Transverse colon (tissue), 4 donors: ENCODE data around the gene CHAD. TPM values are rescaled to one million over a fixed set of nuclear protein-coding genes. Genes with fewer than 3 reads are reported as not detected.

Experiments used
- DNase-seq: peaks from one replicate; pipeline ENCODE4 v3.0.0-alpha.2; 2019
- H3K27ac ChIP-seq, 4 donors: fragments of 200-600 bp; sonication (generic); 2 replicates each; pipeline ENCODE4 v1.5.1; 2016 to 2018; ENCODE audit warnings: inconsistent platforms in 4 of 4
- H3K27me3 ChIP-seq: fragments of 200-600 bp; sonication (generic); 2 replicates; pipeline ENCODE4 v1.5.1; 2017; ENCODE audit warnings: inconsistent platforms
- H3K36me3 ChIP-seq, 4 donors: fragments of 200-600 bp; sonication (generic); 2 replicates each; pipeline ENCODE4 v1.5.1; 2017 to 2019; ENCODE audit warnings: inconsistent platforms in 4 of 4
- H3K4me1 ChIP-seq, 4 donors: fragments of 200-600 bp; sonication (generic); 2 replicates each; pipeline ENCODE4 v1.5.1; 2017 to 2020; ENCODE audit warnings: inconsistent platforms in 4 of 4
- H3K4me3 ChIP-seq, 4 donors: fragments of 200-600 bp; sonication (generic); 1 replicate in 1 of 4; 2 replicates in 3 of 4; pipeline versions ENCODE4 v1.5.1 to v1.6.1; 2017 to 2019; ENCODE audit warnings: inconsistent platforms in 4 of 4
- H3K9me3 ChIP-seq, 2 donors: fragments of 200-600 bp; sonication (generic); 2 replicates each; pipeline ENCODE4 v1.5.1; 2017 to 2019; ENCODE audit warnings: inconsistent platforms in 2 of 2
- CTCF ChIP-seq, 5 experiments: fragments of 200-600 bp in 3 of 5; fragments of 450-650 bp in 2 of 5; sonication (generic) in 3 of 5; IDR thresholded peaks; 1 replicate in 2 of 5; 2 replicates in 3 of 5; pipeline ENCODE4 v1.5.1; 2016 to 2017; ENCODE audit warnings: antibody characterized with exemption in 5 of 5, inconsistent platforms in 3 of 5, mild to moderate bottlenecking in 2 of 5, moderate library complexity in 1 of 5
- EP300 ChIP-seq: sonication (generic); formaldehyde crosslinking; IDR thresholded peaks from one replicate; pipeline ENCODE4 v1.6.1; 2017; ENCODE audit warnings: antibody characterized with exemption, low read depth
- POLR2A ChIP-seq: fragments of 450-650 bp; IDR thresholded peaks from one replicate; pipeline ENCODE4 v1.6.1; 2016; ENCODE audit warnings: antibody characterized with exemption, mild to moderate bottlenecking, moderate library complexity
- POLR2AphosphoS5 ChIP-seq, 3 donors: sonication (generic); formaldehyde crosslinking; IDR thresholded peaks; one replicate each; pipeline ENCODE4 v1.6.1; 2016; ENCODE audit warnings: antibody characterized with exemption in 3 of 3
- WGBS, 2 donors: methylation state at CpG; one replicate each; pipeline ENCODE4 v1.1.5; 2018; ENCODE audit warnings: low coverage in 1 of 2; 5-methylcytosine and 5-hydroxymethylcytosine counted together
- in situ Hi-C, 4 donors: fragments of 200-750 bp; cut with MboI; loops; one replicate each; pipeline versions ENCODE4 v1.15.0 to v1.15.1; 2017; ENCODE audit warnings: low sequenced_read_pairs in 3 of 4, low pct_ligation_motif_present in 1 of 4, low pct_unique_long_range_greater_than_20kb in 1 of 4
- intact Hi-C: fragments of 100-400 bp; cut with DNase I; formaldehyde crosslinking; loops from one replicate; pipeline ENCODE4 v1.15.1; 2023; ENCODE audit warnings: low total_unique reads
- total RNA-seq, 4 donors: library from RNA; depleted of rRNA; stranded (reverse); fragments of >200 nt; gene quantifications; one replicate each; pipeline ENCODE4 v1.1.0, GENCODE V29; 2016

CHAD gene
- total RNA-seq, 4 donors from 2014 or later: 9.6 to 59.8 (median 19.7) TPM

GRCh38 chr17:50491505-50491904 is 22.8 kb upstream of the CHAD start:
- Histone ChIP-seq H3K4me1 (no peaks in the 10 kb centered on the region), H3K27me3 (no peaks in the 10 kb centered on the region), H3K36me3 (no peaks in the 10 kb centered on the region), H3K9me3 (no peaks in the 10 kb centered on the region), H3K27ac (no peak overlapping the region), H3K4me3 (no peak overlapping the region)
- 48 to 75% methylated on average over 1 of the region's 1 CpG for WGBS, 2 donors
- no peak for DNase-seq
- in situ Hi-C loops (no loop called here), intact Hi-C loops (no loop called here)
- TF ChIP-seq EP300: no peak
- TF ChIP-seq POLR2A: no peak

- peaks cover 0 to 8% (median 3%) of the 10 kb centered on the region in 4 donors for H3K36me3 ChIP-seq
- WGBS, 2 donors: 93% methylated on average over 2 of the region's 2 CpGs; no CpG with 5 or more reads in 1 of the 2 donors
- intact Hi-C loops (loop anchor here (10.0 kb wide), 1 partner anchor 56 kb away; the partner anchor contains the start of gene SPATA20), in situ Hi-C loops (loop anchor here in 1 of 4 donors (10.0 kb wide), 1 partner anchor 56 kb away; the partner anchor contains the start of gene SPATA20)
- no peaks in the 10 kb centered on the region for H3K4me1 ChIP-seq
- no peaks in the 10 kb centered on the region for H3K9me3 ChIP-seq
- H3K4me3 ChIP-seq: no peak overlapping the region
- no peaks in the 10 kb centered on the region for H3K27me3 ChIP-seq
- H3K27ac ChIP-seq: no peak overlapping the region
- DNase-seq: no peak
- TF ChIP-seq EP300: no peak
- TF ChIP-seq CTCF (IDR thresholded peaks at IDR 0.05): no peak
- no peak for TF ChIP-seq POLR2A
- no peak for TF ChIP-seq POLR2AphosphoS5 (IDR thresholded peaks at IDR 0.05)
These were observed 20.2 kb upstream of the CHAD start for GRCh38 chr17:50488880-50489279.

GRCh38 chr17:50487213-50488096 is 18.8 kb upstream of the CHAD start:
- H3K27ac ChIP-seq: no peak overlapping the region
- intact Hi-C loops: loop anchor here (10.0 kb wide), 1 partner anchor 57 kb away; the partner anchor contains the start of gene SPATA20
- TF ChIP-seq CTCF (IDR thresholded peaks at IDR 0.05) (no peak), EP300 (no peak), POLR2A (no peak), POLR2AphosphoS5 (IDR thresholded peaks at IDR 0.05) (no peak)
- H3K4me3 ChIP-seq: no peak overlapping the region
- H3K36me3 ChIP-seq: peaks cover 0 to 16% (median 5%) of the 10 kb centered on the region in 4 donors
- H3K4me1 ChIP-seq: peaks cover 3 to 7% (median 4%) of the 10 kb centered on the region in 4 donors
- 76 to 84% methylated on average over 3 to 16 of the region's 17 CpGs for WGBS, 2 donors
- H3K27me3 ChIP-seq: no peaks in the 10 kb centered on the region
- no peaks in the 10 kb centered on the region for H3K9me3 ChIP-seq
- DNase-seq: no peak
- in situ Hi-C loops: loop anchor here in 1 of 4 donors (10.0 kb wide), 1 partner anchor 57 kb away; the partner anchor contains the start of gene SPATA20

DNA sequence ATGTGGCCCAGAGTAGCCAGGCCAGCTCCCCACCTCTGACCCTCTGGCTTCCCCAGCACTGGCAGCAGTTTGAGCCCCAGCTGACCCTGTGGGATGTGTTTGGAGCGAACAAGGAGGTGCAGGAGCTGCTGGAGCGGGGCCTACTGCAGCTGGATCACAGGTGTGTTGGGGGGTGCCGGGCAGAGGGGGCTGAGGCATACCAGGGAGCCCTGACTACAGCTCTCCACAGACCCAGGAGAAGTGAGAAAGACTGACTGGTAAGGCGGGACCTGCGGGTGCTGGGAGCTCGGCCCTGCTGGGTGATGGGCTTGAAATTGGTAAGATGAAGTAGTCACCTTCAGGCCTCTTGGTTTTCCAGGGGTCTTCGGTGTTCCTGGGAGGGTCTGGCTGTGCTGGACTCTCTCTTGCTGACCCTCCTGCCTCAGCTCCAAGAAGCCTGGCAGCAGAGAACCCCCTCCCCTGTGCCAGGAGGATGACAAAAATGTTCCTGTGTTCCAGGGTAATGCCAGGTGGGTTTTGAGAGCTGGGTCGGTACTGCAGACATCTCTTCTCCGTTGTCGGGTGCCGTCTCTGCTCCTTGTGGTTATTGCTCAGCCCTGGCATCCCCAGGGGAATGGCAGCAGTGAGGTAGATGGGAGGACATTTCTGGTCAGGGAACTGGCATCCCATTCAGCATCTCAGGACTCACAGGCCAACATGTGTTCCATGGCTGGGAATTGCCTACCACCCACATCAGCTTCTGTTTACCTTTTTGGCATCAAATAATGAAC is 15.9 kb upstream of the CHAD start:
- intact Hi-C loops: loop anchor here (10.0 kb wide), 1 partner anchor 60 kb away; the partner anchor contains the start of gene SPATA20
- H3K36me3 ChIP-seq: peaks cover 0 to 16% (median 5%) of the 10 kb centered on the region in 4 donors
- TF ChIP-seq CTCF (IDR thresholded peaks at IDR 0.05) (no peak), POLR2AphosphoS5 (IDR thresholded peaks at IDR 0.05) (no peak), EP300 (no peak), POLR2A (no peak)
- H3K4me3 ChIP-seq: no peak overlapping the region
- peaks cover 8 to 27% (median 13%) of the 10 kb centered on the region in 4 donors for H3K4me1 ChIP-seq
- no peak for DNase-seq
- H3K9me3 ChIP-seq: no peaks in the 10 kb centered on the region
- no peaks in the 10 kb centered on the region for H3K27me3 ChIP-seq
- no peak overlapping the region for H3K27ac ChIP-seq
- in situ Hi-C loops: loop anchor here in 1 of 4 donors (10.0 kb wide), 1 partner anchor 60 kb away; the partner anchor contains the start of gene SPATA20
- 92% methylated on average over 11 of the region's 11 CpGs; no CpG with 5 or more reads in 1 of the 2 donors for WGBS, 2 donors
